ENCODE results near the gene HAL. TPM values are rescaled to one million over a fixed set of nuclear protein-coding genes. Genes with fewer than 3 reads are reported as not detected.

The HAL gene, protein sequence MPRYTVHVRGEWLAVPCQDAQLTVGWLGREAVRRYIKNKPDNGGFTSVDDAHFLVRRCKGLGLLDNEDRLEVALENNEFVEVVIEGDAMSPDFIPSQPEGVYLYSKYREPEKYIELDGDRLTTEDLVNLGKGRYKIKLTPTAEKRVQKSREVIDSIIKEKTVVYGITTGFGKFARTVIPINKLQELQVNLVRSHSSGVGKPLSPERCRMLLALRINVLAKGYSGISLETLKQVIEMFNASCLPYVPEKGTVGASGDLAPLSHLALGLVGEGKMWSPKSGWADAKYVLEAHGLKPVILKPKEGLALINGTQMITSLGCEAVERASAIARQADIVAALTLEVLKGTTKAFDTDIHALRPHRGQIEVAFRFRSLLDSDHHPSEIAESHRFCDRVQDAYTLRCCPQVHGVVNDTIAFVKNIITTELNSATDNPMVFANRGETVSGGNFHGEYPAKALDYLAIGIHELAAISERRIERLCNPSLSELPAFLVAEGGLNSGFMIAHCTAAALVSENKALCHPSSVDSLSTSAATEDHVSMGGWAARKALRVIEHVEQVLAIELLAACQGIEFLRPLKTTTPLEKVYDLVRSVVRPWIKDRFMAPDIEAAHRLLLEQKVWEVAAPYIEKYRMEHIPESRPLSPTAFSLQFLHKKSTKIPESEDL
- 1 to 10 TPM in 1 of 4 donors, under 1 TPM in 3; 0.26 to 2.3 (median 0.53) TPM for polyA plus RNA-seq (ENCODE audit: insufficient read length in 4 of 4)

DNA sequence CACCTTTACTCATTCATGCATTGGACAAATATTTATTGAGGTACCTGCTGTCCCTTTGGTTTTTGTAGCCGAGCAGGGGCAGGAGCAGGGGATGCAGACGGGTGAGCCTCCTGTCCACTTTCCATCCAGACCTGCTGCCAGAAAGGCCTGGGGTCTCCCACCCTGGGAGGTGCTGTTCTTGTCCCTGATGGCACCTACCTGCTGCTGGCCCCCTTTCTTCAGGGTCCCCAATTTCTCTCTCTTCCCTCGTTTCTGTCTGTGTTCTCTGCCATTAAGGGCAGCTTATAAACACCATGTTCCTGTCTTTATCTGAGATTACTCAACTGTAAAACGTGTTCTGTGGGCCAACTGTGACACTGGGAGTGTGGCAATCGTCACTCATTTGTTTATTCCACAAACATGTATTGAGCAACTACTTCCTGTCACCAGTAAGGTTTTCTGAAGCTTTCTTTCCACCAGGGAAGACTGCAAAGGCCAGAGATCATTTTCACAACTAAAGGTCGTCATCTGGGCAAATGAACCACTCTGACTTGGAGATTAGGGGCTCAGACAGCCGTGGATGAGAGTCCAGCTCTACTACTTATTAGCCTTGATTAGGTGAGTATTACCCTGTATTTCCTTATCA lies at the start of gene HAL:
Gene HAL (minus strand): TSS at position 311 of the 625 bp plus-strand sequence. CDS start 434 bp downstream, outside the sequence.
- no peak for DNase-seq (ENCODE audit: low read depth in 4 of 4, low spot score in 3 of 4)

DNA sequence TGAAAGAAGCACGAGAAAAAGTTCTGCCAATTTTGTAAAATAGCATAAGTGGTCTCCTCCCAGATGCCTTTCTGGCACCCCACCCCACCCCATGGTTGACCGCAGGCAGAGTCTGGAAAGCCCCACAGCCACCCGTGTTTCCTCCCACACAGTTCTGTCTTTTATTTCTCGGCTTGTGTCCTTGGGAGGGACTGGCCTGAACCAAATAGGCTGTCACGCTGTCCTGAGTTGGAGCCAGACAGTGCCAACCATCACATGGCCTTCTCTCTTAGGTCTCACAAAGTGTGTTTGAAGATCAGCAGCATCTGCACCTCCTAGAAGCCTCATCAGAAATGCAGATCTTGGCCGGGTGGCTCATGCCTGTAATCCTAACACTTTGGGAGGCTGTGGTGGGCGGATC lies 49.4 kb upstream of the HAL start:
- no peak for DNase-seq (ENCODE audit: low read depth in 4 of 4, low spot score in 3 of 4)

DNA sequence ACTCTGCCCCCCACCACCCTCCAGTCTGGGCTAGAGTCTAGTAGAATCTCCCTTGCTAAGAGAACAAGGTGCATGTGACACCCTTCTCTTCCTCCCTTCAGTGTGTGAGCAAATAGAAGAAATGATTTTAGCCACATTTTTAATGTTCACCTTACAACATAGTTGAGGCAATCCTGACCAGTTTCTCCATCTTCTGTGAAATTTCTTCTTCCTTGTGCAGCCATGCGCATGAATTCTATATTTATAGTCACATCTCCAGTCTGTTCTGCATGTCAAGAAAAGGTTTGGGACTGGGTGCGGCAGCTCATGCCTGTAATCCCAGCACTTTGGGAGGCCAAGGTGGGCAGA lies 48.8 kb upstream of the HAL start:
- no peak for DNase-seq (ENCODE audit: low read depth in 4 of 4, low spot score in 3 of 4)

DNA sequence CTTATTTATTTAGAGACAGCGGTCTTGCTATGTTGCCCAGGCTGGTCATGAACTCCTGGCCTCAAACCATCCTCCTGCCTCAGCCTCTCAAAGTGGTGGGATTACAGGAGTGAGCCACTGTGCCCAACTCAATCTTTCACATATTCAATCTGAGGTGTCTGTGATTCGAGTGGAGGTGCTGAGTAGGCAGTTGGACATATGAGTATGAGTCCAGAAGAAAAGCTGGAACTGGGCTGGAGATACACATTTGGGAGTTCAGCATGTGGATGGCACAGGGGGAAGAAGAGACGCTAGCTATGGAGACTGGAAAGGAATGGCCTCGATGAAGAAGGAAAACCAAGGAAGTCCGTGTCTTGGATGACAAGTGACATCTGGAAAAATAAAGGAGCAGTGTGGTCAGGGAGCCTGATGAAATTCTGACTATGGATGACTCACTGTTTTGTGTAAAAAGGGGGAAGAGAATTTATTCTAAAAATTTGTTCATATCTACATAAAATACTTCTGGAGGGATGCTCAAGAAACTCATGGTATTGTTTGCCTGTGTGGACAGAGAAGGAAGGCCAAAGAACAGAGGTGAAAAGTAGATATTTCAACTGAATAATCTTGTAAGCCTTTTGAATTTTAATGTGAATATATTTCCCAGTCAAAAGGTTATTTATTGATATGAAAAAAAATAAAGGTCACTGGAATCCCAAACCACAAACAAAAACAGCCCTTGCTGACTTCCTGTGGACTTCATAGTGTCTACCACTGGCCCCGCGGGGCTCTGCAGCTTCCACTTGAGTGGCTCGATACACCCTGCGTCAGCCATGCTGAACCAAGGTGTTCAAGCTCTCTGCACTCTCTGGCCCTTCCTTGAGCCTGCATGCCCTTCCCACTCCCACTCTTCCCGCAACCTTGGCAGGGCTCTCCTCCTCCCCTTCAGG lies 48.1 kb upstream of the HAL start:
- DNase-seq (ENCODE audit: low read depth in 4 of 4, low spot score in 3 of 4) = no peak

DNA sequence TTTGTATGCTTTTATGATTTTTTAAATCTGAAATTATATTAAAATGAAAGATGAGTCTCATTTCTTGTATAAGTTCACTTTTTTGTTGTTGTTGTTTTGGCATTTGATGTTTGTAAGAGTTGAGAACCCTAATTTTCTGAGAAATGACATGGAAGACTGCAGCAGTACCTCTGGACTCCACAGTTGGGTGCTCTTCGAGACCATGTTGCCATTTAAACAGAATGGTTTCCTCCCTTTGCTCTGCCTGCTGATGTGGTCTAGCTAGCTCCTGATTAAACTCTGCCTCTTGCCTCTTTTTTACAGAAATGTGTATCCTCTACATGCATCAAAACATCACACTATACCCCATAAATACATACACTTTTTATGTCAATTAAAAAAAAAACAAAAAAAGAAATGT lies 45.0 kb upstream of the HAL start:
- DNase-seq (ENCODE audit: low read depth in 4 of 4, low spot score in 3 of 4) = no peak

DNA sequence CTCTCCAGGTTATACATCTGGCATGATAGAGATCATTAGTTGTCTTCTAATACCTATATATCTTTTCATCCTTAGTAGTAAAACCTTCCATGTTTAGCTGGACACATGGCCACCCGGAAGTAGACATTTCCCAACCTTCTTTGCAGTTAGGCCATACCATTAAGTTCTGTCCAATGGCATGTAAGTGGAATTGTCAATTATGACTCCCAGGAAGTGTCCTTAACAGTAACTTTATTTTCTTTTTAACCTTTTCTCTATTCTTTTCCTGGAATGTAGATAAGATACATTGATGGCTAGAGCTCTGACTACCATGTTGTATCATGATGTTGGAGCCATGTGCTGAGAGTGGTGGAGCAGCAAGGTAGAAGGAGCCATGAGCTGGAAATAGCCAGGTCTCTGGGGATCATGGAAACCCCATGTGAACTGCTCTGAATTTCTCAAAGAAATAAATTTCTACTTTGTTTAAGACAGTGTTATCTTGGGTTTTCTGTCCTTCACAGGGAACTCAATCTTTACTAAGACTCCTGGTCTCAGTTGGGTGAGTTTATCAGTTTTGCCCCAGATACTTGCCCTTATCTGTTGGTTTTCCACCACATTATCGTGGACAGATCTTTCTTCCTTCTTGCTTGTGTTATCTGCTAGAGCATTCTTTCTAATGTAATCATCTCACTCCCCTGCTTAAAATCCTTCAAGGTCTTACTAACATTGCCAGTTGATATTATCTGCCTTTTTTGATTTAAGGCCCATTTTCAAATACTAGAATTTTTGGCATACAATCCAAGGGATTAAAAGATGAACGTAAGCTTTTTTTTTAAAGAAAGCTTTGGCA lies 44.4 kb upstream of the HAL start:
- no peak for DNase-seq (ENCODE audit: low read depth in 4 of 4, low spot score in 3 of 4)

DNA sequence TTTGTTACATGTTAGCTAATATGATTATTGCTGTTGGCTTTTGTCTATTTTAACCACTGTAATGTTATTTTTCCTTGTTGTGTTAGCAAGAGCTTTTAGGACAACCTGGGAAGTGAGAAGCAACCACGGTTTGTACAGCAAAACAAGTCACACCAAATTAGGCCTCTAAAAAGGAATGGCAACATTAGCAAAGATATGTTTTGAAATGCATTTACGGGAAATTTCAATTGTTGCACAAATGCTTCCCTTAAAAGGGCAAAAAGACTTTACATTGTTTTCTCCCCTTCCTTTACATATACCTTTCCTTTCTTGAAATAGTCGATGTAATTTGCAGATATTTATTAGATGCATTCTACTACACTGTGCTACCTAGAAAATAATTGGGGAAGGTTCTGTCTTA lies 43.4 kb upstream of the HAL start:
- DNase-seq (ENCODE audit: low read depth in 4 of 4, low spot score in 3 of 4) = no peak

DNA sequence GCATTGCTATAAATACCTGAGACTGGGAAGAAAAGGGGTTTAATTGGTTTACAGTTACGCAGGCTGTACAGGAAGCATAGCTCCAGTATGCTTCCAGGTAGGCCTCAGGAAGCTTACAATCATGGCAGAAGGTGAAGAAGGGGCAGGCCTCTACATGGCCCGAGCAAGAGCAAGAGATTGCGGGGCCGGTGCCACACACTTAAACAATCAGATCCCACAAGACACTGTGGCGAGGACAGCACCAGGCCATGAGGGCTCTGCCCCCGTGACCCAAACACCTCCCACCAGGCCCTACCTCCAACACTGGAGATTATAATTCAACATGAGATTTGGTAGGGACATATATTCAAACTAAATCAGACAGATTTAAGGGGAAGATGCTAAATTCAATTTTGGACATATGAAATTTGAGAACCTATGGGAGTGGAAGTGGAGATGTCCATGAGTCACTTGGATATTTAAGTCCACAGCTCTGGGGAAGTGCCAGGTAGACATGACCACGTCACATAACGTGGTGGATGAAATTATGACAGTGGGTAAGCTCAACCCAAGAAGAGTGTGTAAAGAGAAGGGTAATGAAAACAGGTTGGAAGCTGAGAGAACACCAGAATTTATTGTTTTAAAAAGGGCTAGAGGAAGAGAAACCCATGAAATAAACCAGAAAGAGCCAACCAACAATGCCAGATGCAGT lies 40.8 kb upstream of the HAL start:
- no peak for DNase-seq (ENCODE audit: low read depth in 4 of 4, low spot score in 3 of 4)

DNA sequence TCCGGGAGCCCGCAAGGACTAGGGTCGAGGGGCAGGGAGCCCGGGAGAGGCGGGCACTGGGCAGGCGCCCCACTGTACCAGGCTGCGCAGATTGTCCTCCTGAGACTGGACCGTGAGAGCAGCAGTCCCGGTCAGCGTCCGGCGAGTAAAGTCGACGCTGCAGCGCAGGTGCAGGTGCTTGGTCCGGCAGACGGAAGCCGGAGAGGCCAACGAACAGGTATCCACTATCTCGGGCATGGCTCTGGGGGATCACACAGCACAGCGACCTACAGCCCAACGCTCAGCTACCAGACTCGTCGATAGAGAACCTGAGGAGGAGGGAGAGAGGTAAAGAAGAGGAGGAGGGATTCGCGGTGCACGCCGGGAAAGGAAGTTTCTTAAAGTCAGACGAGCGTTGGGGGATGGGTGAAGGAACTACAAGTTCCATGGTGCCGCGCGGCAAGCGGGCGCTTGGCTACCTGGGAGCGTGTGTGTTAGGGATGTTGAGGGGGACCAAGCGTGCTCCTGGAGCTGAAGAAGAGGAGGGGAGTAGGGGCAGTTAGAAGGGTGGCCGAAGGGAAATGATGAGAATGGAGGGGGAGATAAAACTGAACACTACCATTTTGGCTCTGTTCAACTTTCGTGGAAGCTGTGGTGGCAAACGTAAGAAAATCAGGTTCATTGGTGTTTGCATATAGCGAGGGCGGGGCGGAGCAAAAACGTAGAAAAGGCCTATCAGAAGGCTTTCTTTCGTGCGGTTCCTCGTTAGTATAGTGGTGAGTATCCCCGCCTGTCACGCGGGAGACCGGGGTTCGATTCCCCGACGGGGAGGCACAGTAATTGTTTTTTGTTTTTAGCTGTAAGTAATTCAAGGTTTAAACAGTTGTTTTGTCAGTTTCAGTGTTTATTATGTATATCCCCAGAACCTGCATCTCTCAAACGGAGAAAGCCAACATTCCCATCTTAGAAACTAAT lies 39.4 kb upstream of the HAL start, which contains the start of gene LTA4H:
Gene LTA4H (minus strand): TSS at position 305 of the 954 bp plus-strand sequence. CDS start 68 bp downstream, at position 237.
- peak; percentile 97 to 100 (median 98) for DNase-seq (ENCODE audit: low read depth in 4 of 4, low spot score in 3 of 4)

DNA sequence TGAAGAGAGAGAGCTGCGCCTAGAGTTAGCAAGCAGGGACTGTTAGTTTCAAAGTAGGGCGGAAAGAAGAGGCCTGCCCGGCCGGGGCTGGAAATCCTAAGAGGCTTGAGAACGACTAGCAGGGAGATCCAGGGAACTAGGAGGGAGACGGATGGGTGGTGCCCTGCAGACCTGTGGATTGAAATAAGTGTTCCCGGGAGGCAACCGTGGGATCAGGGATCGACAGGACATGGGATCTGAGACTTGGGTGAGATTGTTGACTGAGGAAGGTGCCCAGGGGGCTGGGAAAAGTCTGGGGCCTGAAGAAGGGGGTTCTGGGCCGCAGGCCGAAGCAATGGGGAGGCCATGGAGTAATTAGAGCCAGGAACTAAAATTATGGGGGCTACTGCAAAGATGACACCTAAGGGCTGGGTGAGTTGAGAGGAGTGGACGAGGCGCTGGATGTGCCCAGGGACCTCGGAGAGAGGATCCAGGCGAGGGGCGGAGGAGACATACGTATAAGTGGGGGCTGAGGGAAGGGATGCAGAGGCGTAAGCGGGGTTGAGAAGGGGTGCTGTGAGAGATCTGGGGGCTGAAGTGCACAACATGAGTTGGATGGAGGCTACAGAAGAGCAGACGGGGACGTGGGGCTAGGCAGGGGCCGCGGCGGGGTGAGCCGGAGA lies 38.6 kb upstream of the HAL start:
- peak in 1 of 4 donors; percentile 51 for DNase-seq (ENCODE audit: low read depth in 4 of 4, low spot score in 3 of 4)

DNA sequence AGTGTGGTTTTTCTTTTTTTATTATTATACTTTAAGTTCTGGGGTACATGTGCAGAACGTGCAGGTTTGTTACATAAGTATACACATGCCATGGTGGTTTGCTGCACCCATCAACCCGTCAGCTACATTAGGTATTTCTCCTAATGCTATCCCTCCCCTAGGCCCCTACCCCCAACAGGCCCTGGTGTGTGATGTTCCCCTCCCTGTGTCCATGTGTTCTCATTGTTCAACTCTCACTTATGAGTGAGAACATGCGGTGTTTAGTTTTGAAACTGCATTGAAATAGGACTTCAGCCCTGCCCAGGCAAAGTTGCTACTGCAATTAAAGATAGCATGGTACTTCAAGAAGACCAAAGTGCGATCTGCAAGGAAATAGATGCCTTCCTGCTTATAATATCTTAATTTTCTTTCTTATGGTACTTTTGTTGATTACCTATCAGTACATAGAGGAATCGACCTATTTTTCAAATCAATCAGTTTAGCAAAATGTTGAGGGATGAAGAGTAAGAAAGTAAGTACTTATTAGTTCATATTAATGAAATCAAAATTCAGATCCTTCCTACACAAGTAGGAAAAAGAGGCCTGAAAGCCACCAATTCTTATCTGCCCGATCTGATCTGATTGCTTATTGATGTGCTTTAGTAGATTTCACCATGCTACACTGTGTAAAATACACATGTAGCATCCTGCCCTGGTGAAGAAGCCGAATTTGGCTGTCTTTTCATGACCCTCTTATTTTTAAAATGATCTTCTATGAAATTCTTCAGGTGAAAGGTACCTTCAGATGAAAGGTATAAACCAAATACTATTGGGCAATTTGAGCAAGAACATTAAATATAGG lies 37.6 kb upstream of the HAL start:
- DNase-seq (ENCODE audit: low read depth in 4 of 4, low spot score in 3 of 4) = no peak

DNA sequence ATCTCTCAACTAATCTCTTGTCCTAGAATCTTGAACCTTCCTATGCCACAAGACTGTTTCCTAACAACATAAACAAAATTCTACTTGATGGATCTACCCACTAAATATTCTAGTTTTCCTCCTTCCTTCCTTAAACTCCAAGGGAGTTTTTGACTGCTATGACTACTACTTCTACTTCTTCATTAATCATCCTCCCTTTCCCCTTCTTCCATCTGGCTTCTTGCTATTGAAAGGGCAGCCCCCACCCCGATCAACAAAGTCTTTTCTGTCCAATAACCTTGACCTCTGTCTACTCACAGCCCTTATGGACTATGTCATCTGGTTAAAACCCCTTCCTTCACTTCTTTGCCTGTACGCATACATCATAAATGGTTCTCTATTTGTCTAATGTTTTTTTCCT lies 33.7 kb upstream of the HAL start:
- no peak for DNase-seq (ENCODE audit: low read depth in 4 of 4, low spot score in 3 of 4)

DNA sequence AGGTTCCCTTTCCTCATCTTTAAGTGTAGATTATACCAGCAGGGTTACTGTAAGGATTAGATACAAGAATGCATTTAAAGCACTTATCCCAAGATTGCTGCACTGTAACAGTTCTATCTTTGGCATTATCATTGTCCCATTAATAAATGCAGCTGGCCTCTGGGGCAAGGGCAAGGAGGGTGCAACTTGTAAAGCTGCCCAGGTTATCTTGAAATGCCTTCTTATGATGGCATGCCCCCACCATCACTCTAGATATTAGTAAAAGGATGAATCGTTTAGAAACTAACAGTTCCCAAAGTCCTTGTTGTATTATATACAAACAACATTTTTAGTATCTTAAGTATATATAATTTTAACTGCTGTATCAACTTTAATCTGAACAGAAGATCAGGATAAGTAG lies 32.4 kb upstream of the HAL start:
- no peak for DNase-seq (ENCODE audit: low read depth in 4 of 4, low spot score in 3 of 4)

DNA sequence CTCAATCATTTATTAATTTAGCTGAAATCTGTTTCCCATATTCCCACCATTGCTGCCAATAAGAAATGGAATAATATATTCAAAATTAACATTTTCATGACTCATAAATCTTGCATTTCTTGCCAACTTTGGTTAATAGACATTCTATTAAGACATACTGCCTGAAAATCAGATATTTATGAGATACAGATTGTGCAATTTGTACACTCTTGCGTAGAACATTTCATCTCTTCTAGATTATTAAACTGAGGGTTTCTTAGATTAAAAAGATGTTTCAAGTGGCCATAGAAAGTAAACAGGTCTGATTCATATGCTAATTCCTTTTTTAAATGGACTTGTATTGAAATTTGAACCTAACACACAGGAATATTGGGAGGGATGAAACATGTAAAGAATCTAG lies 30.2 kb upstream of the HAL start:
- no peak for DNase-seq (ENCODE audit: low read depth in 4 of 4, low spot score in 3 of 4)

DNA sequence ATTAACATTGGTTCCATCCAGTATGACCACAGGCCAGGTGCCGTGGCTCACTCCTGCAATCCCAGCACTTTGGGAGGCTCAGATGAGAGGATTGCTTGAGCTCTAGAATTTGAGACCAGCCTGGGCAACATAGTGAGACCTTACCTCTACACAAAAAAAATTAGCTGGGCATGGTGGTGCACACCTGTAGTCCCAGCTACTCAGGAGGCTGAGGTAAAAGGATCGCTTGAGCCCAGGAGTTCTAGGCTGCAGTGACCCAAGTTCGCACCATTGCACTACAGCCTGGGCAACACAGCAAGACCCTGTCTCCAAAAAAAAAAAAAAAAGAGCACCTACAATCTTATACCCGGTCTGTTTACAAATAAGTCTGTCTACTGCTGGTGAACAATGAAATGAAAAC lies 29.4 kb upstream of the HAL start:
- DNase-seq (ENCODE audit: low read depth in 4 of 4, low spot score in 3 of 4) = no peak

DNA sequence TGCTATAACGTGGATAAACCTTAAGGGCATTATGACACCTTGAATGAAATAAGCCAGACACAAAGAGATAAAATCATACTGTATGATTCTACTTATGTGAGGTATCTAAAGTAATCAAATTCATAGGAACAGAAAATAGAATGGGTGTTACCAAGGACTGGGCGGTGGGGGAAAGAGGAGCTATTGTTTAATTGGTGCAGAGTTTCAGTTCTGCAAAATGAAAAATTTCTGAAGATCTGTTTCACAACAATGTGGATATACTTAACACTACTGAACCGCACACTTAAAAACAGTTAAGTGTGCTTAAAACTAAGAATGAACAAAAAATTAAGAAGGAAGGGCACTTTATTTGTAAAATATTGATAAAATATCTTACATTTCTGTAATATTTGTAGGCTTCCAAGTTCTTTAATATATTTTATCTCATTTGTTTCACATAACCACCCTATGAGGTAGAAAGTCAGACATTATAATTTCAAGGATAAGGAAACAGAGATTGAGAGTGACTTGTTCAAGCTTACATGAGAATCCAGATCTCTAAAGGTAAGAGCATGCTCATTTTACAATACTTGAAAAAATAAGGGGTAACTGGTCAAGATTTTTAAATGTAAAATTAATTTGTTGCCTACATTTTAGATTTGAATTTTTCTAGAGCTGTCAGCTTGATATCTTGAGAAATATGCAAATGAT lies 24.3 kb upstream of the HAL start:
- no peak for DNase-seq (ENCODE audit: low read depth in 4 of 4, low spot score in 3 of 4)
